NK-92 treated with Interleukin-12 subunit alpha and Interleukin-12 subunit beta, amount 100 ng/mL, for 24 hours (cell line): Measurements from ENCODE around the gene IL3.

ENCODE experiments used
- DNase-seq: peaks from one replicate; lab custom pipeline; 2025; lab: John Stamatoyannopoulos, UW

Gene IL3

DNA sequence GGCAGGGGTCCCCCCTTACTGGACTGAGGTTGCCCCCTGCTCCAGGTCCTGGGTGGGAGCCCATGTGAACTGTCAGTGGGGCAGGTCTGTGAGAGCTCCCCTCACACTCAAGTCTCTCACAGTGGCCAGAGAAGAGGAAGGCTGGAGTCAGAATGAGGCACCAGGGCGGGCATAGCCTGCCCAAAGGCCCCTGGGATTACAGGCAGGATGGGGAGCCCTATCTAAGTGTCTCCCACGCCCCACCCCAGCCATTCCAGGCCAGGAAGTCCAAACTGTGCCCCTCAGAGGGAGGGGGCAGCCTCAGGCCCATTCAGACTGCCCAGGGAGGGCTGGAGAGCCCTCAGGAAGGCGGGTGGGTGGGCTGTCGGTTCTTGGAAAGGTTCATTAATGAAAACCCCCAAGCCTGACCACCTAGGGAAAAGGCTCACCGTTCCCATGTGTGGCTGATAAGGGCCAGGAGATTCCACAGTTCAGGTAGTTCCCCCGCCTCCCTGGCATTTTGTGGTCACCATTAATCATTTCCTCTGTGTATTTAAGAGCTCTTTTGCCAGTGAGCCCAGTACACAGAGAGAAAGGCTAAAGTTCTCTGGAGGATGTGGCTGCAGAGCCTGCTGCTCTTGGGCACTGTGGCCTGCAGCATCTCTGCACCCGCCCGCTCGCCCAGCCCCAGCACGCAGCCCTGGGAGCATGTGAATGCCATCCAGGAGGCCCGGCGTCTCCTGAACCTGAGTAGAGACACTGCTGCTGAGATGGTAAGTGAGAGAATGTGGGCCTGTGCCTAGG lies 13.0 kb downstream of the IL3 start, which contains the start of gene CSF2:
Gene CSF2, plus strand, starts transcription at position 559 of the 783 bp plus-strand sequence. Its CDS starts 35 bp downstream, at position 594.
- DNase-seq = no peak

DNA sequence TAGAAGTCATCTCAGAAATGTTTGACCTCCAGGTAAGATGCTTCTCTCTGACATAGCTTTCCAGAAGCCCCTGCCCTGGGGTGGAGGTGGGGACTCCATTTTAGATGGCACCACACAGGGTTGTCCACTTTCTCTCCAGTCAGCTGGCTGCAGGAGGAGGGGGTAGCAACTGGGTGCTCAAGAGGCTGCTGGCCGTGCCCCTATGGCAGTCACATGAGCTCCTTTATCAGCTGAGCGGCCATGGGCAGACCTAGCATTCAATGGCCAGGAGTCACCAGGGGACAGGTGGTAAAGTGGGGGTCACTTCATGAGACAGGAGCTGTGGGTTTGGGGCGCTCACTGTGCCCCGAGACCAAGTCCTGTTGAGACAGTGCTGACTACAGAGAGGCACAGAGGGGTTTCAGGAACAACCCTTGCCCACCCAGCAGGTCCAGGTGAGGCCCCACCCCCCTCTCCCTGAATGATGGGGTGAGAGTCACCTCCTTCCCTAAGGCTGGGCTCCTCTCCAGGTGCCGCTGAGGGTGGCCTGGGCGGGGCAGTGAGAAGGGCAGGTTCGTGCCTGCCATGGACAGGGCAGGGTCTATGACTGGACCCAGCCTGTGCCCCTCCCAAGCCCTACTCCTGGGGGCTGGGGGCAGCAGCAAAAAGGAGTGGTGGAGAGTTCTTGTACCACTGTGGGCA lies 13.8 kb downstream of the IL3 start:
- no peak for DNase-seq

DNA sequence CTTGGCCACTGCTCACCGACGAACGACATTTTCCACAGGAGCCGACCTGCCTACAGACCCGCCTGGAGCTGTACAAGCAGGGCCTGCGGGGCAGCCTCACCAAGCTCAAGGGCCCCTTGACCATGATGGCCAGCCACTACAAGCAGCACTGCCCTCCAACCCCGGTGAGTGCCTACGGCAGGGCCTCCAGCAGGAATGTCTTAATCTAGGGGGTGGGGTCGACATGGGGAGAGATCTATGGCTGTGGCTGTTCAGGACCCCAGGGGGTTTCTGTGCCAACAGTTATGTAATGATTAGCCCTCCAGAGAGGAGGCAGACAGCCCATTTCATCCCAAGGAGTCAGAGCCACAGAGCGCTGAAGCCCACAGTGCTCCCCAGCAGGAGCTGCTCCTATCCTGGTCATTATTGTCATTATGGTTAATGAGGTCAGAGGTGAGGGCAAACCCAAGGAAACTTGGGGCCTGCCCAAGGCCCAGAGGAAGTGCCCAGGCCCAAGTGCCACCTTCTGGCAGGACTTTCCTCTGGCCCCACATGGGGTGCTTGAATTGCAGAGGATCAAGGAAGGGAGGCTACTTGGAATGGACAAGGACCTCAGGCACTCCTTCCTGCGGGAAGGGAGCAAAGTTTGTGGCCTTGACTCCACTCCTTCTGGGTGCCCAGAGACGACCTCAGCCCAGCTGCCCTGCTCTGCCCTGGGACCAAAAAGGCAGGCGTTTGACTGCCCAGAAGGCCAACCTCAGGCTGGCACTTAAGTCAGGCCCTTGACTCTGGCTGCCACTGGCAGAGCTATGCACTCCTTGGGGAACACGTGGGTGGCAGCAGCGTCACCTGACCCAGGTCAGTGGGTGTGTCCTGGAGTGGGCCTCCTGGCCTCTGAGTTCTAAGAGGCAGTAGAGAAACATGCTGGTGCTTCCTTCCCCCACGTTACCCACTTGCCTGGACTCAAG lies 14.6 kb downstream of the IL3 start:
- DNase-seq = no peak

DNA sequence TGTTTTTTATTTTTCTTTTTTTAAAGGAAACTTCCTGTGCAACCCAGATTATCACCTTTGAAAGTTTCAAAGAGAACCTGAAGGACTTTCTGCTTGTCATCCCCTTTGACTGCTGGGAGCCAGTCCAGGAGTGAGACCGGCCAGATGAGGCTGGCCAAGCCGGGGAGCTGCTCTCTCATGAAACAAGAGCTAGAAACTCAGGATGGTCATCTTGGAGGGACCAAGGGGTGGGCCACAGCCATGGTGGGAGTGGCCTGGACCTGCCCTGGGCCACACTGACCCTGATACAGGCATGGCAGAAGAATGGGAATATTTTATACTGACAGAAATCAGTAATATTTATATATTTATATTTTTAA lies 15.2 kb downstream of the IL3 start:
- no peak for DNase-seq

DNA sequence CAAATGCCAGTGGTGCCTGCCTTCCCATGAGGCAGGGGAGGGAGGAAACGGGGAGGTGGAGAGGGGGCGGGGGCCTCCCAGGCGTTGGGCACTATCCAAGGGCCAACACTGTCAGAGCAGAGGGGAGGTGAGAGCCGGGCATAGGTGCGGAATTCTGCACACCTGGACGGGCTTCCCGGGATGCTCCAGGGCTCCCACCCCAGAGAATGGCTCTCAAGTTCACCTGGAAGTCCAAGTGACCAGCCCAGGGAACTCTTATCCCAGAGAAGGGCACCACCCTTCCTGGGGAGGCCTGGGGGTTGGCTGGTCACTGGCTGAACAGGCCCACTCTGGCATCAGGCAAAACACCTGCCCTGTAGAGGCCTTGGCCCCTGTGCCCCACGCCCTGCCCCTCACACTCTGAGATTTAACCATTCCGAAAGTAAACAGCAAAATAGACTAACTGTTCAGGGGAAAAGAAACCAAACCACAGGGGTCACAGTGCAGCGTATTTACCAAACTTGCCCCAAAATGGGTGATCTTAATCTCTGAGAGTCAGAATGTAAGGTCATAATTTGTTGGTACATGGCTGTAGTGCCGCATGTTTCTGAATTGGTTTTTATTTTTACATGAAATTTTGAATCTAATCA lies 15.9 kb downstream of the IL3 start:
- no peak for DNase-seq

DNA sequence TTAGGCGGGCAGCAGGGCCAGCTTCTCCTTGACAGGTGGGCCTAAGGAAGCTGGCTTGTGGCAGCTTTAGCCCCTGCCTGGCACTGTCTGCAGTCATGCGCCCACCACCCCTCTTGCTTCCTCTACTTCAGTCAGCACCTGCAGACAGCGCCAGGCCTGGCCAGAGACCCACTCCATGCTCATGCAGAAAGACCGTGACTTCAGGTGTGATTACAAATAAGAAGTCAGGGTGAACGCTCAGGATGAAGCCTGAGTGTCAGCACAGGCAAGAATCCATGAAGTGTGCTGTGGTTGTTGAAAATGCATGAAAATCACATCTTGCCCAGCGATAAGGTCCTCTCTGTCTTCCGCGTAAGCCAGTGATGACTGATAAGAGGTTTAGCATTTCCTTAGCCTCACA lies 16.5 kb downstream of the IL3 start:
- no peak for DNase-seq

DNA sequence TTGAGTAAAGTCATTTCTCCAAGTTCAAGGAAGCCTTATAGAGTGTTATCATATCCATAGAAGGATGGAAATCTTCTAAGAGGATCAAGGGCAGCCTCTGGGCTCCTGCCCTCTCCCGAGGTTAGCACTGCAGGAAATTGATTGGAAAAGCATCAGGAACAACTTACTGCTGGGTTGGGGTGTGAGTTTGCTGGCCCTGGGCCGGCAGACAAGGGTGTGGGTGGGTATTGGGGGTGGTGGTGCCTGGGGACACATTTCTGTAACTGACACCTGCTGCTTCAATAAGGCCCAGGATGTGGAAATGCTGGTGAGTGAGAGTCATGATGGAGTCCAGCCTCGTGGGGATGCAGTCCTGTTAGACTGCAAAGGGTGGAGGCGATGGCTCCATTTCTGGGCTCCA lies 18.6 kb downstream of the IL3 start:
- no peak for DNase-seq

DNA sequence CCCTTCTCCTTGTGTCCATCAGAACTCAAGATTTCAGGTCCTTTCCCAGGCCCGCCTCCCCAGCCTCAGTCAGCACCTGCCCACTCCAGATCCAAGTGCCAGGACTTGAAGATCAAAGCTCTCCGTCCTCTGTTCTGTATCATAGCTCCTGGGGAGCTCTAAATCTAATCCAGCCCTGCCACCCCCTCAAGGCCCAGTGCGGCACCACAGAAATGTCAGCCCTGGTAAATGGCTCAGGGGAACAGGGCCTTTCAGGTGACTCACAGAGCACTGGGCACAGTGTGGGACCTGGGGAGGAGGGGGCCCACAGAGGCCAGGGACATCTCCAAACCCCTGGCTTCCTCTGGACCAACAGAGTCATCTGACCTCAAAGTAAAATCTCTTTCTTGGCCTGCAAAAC lies 19.2 kb downstream of the IL3 start:
- DNase-seq = no peak

DNA sequence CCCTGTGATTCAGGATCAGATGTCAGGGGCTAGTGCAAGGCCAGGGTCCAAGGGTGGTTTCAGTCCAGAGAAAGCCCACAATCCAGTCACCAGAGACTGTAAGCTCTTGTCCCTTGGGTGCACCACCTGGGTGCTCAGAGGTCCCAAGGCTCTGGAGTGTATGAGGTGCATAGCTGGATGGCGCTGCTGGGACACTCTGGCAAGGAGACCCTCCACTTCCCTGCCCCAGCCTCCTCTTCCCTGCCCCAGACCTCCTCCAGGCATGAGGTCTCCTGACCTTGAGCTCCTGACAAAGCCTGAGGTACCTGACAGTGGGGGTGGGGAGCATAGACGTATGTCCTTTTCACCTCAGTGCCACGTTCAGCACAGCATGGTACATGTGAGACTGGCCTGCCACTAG lies 20.1 kb downstream of the IL3 start:
- no peak for DNase-seq

DNA sequence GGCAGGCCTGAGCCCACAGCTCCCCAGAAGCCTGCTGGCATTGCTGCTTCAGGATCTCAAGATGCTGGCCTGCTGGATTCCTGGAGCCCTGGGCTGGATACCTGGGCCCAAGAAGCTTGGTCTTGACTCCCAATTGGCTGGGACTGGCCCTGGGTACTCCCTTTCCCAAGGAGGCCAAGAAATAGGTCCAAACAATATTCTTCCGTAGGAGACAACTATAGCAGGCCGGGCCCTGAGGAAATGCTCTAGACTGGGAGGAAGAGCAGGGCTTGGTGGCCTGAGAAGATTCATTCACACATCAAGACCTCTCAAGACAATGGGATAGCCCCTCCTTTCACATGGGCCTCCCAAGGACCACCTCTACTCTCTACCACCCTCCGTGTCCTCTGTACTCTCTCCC lies 21.0 kb downstream of the IL3 start:
- DNase-seq = no peak

DNA sequence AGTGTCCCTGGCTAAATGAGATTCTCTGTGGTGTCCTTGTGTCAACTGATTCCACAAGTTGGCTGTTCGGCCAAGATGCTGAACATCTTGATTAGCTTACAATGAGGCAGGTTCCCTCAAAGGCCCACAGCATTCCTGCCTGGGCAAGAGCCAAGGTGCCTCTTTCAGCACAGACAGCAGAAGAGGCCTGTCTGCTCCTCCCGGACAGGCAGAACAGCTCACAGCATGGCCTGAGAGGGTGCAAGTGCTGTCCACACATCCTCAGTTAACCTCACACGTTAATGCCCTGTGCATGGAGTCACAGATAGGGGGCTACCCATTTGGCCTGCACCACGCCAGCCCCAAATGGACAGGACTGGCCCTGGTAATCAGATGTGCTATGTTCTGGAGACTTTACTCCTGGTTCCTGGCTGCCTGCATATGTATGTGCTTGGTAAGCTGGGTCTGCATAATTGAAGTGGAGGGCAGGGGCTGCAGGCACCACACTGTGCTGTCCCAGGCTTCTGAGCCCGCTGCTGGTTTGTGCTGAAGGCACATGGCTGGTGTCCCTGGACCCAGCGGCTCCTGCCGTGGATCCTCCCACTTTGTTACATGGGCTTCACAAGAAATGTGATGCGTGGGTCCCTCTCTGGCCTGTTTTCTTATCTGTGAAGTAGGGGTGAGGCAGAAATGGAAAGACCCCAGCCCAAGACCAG lies 22.0 kb downstream of the IL3 start:
- DNase-seq = no peak

DNA sequence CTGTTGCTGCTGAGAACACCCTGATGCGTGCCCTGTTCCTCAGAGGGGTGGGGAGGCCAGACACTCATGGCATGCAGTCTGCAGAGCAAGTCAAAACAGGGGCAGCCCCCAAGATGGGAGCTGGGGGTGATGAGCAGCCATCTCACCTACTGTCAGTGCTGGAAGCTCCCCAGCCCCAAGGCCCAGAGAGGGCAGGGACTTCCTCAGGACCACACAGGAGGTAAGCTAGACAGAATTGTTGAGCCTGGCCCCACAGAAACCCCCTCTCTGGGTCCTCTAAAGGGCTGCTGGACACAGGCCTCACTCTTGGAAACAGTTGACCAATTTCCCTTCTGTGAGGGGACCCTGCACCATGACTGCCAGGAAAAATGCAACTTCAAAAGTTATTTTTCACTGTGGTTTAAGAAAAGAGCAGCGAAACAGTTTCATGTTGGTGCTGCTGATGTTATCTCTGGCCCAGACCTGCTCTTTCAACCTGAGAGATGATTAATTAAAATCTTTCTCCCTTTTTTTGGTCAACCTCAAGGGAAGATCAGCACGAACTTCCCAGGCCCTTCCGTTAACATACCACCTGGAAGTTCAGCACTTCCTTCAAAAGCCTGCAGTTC lies 22.7 kb downstream of the IL3 start:
- DNase-seq = no peak

DNA sequence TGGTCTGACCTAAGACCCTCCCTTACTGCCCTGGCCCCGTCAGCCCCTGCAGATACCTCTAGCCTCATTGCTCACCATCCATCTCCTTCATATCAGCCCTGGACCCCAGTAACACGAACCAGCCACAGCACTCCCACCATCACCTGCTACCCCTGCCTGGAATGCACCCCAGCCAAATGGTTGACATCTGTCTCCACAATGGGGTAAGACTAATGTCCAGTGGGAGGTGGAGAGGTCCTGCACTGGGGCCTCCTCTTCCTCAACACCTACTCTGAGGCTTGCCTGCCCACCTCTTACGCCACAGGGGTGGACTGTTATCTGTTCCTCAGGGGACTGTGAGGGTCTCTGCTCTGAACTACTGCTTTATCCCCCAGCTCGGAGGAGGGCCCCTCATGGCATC lies 25.2 kb downstream of the IL3 start:
- DNase-seq = no peak

DNA sequence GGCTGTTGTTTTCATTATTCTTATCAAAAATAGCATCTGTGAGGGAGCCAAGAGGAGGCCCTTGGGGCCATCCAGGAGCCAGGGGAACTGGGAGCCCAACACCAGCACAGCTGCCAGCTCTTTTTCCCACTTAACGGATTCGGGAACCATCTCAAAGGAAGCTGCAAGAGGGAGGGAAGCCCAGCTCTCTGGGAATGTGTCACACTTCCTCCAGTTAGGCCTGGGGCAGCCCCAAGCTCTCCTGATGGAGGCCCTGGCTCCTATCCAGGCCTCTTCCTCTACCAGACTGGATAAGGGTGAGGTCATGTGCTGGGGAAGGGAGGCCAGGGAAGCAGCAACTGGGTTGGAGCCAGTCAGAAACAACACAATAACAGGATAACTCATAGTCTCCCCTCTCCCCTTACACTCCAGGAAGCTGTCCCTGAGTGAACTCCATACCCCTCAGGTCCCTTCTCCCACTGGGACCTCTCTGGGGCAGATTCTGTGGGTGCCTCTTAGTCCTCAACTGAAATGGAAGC lies 25.9 kb downstream of the IL3 start:
- DNase-seq = no peak

DNA sequence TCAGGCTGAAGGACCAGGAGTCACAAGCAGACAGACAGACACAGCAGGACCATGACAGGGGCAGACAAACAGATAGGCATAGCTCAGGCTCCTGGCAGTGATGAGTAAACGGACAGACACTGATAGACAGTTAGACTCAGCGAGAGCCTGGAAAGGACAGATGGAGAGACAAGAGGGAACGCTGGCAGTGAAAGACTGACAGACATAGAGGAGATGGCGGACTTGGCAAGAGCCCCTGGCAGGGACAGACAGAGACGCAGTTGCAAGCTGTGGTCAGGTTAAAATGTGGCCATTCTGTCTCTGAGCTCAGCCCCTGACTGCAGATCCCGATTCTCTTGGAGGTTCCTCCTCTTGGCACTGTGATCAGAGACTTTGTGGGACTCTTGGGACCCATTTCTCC lies 26.7 kb downstream of the IL3 start:
- DNase-seq = no peak

DNA sequence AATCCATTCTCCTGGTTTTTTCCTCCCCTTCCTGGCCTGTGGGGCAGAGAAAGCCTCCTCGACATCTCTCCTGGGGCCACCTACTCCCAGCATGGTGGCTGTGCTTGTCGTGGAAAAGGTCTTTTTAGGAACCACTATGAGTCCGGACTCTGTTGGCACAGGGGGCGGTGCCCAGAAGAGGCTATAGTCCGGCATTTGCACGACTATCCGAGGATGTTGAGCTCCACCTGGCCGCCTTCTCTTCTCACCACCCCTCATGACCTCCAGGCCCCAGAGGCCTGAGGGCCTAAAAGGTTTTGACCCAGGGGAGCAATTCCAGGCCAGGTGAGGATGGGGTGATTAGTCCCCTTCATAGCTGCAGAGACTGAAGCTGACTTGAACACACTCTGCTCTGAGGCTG lies 27.2 kb downstream of the IL3 start:
- no peak for DNase-seq

DNA sequence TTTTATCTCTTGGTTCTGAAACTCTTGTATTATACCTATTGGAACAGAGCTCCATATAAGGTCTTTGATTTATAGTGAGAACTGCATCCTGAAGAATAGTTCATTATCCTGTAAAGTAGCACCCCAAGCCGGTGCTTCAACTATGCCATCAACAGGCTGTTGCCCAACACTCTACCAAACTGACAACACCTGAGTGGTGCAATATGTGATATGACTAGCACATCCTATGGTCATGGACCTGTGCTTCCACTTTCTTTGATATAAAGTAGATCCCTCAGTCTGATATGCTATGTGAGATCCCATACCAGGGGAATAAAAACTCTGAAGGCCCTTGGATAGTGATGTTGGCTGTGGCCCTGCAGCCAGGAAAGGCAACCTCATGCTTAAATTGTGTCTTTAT lies 28.9 kb downstream of the IL3 start:
- DNase-seq = no peak

DNA sequence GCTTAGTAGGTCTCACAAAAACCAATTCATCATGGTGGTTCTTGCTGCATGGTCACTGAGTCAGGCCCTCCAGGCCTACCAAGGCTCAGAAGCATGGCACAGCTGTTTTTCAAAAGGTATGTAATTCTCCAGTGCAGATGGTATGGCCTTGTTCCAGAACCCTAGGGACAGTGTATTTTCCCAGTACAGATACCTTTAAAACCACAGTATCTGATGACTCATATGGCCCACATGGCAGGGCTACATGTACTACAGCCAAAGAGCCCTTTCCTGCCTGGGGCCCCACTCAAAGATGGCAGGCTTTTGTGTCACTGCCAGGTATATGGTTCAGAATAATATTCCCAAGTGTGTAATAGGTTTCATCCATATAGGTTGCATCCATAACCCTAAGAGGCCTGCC lies 29.7 kb downstream of the IL3 start:
- no peak for DNase-seq

DNA sequence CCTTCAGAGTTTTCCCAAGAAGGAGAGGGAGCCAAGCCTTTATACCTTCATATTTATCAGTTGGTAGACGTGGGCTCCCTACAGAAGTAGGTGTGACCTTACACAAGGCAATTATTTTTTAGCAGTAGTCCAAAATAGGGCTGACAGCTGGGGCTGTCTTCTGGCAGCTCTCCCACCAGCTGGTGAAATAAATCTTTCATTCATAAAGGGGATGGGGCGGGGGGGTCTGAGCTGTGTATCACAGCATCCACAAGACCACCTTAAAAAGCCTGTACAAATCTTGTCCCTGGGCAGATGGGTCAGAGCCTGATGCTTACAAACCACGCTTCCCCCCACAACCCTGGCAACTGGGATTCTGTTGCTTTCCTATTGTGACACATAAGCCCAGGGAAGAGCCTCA lies 32.8 kb downstream of the IL3 start:
- DNase-seq = no peak

DNA sequence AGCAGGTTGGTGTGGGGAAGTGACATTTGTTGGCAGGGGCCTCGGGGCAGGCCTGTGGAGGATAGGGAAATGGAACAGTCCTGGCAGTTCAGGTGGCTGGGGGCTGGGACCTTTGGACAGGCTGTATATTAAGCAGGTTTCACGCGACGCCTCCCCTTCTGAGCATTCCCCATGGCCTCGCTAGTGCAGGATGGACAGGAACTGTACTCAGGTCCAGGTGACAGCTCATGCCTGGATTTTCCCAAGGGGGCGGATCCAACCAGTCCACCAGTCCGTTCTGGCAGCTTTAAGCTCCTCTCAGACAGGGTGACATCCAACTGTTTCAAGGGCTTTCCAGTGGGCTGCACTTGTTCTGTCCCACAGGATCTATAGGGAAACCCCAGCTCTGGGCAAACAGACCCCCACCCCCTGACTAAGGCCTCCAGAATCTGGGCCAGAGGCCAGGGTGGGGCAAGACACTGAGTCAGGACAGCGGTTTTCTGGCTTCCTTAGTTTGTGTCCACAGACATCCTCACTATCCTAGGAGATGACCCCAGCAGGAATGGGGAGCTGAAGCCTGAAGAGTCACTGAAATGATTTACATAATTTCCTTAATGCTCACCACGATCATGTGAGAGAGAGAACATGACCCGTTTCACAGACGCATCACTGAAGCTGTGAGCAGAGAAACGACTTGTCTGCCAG lies 34.1 kb downstream of the IL3 start:
- DNase-seq = no peak

DNA sequence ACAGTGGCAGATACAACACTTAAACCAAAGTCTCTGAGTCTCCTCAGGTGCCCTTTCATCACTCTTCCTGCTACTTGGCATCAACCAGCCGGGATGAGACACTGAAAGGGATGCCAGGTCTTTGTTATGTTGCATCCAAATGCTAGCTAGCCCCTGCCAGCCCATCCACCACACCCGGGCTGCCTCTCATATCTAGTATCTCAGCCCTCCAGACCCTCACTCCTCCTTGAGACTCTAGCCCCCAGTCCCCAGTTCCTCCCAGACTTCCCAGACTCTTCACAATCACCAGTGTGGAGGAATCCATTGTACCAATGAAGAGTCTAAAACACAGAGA lies 34.6 kb downstream of the IL3 start:
- no peak for DNase-seq
